Pancreas (tissue), 10 donors: Measurements from ENCODE around the gene JUNB. TPM values are rescaled to one million over a fixed set of nuclear protein-coding genes. Genes with fewer than 3 reads are reported as not detected.

Source experiments
- ATAC-seq, 4 donors: fragments of 200-7000 bp; cut with Tn5 transposase; one replicate each; pipeline versions ENCODE4 v1.8.0 to v1.9.1; 2020; ENCODE audit warnings: mild to moderate bottlenecking in 4 of 4, moderate library complexity in 4 of 4
- DNase-seq, 6 donors: peaks; one replicate each; pipeline ENCODE4 v3.0.0-alpha.2; 2020
- FAIRE-seq: peaks from 2 replicates; lab custom pipeline; 2012; peaks lifted over from hg19 to GRCh38; lab: Jason Lieb, UNC
- H3K27ac ChIP-seq, 4 donors: fragments of 200-600 bp; sonication (generic); 1 replicate in 3 of 4; 2 replicates in 1 of 4; pipeline versions ENCODE4 v1.5.0 to v1.8.0; 2020
- H3K27me3 ChIP-seq, 4 donors: fragments of 200-600 bp; one replicate each; pipeline ENCODE4 v1.8.0; 2021
- H3K36me3 ChIP-seq, 3 donors: fragments of 200-600 bp; sonication (generic) in 1 of 3; one replicate each; pipeline versions ENCODE4 v1.5.0 to v1.8.0; 2020 to 2021
- H3K4me1 ChIP-seq, 3 donors: fragments of 200-600 bp; one replicate each; pipeline ENCODE4 v1.8.0; 2021
- H3K4me3 ChIP-seq, 4 donors: fragments of 200-600 bp; sonication (generic) in 2 of 4; one replicate each; pipeline versions ENCODE4 v1.5.0 to v1.8.0; 2020 to 2021
- H3K9me3 ChIP-seq, 4 donors: fragments of 200-600 bp; one replicate each; pipeline ENCODE4 v1.8.0; 2021
- CTCF ChIP-seq, 4 donors: fragments of 200-600 bp; sonication (generic) in 3 of 4; IDR thresholded peaks; one replicate each; pipeline versions ENCODE4 v1.5.0 to v1.8.0; 2021; ENCODE audit warnings: antibody characterized with exemption in 4 of 4
- WGBS, 2 donors: extraction: QIAGEN DNeasy Blood & Tissue Kit; methylation state at CpG; one replicate each; pipeline ENCODE4 v1.1.7; 2013; 5-methylcytosine and 5-hydroxymethylcytosine counted together
- intact Hi-C, 3 donors: fragments of 100-400 bp; cut with DNase I; formaldehyde crosslinking; loops; one replicate each; pipeline versions ENCODE4 v1.11.1 to v1.14.2; 2022
- polyA plus RNA-seq, 2 donors: library from polyadenylated mRNA; stranded (reverse); fragments of 200-250 nt; gene quantifications; one replicate each; pipeline ENCODE4 v1.2.3, GENCODE V29; 2013
- total RNA-seq, 6 donors: library from RNA; stranded (reverse); fragmentation: NEBNext Ultra II Directional in 4 of 6; extraction: Animal tissue kit (Norgen Biotek cat#: 25700) in 4 of 6; gene quantifications; one replicate each; pipeline versions ENCODE4 v1.2.1 to v1.2.4, GENCODE V29; 2021 to 2023
- donor health status: healthy with polysubstance abuse.
- donor health status: DM: no; HTN: no; CAD: no; lungs with moderate emphysema.
- donor health status: DM: no; HTN: no; CAD: no.
- donor health status: control.
- donor health status: control.
- donor health status: Bipolar disorder and iron deficiency.
- donor health status: DM: yes; HTN: yes; CAD: no.
- donor health status: DM: no; HTN: no; CAD: no.
- donor health status: DM: no; HTN: no; CAD: no.
- donor health status: DM: yes; HTN: yes; CAD: no.

JUNB gene
- total and polyA plus RNA-seq, 8 donors = 41.6 to 206 (median 97.8) TPM

DNA sequence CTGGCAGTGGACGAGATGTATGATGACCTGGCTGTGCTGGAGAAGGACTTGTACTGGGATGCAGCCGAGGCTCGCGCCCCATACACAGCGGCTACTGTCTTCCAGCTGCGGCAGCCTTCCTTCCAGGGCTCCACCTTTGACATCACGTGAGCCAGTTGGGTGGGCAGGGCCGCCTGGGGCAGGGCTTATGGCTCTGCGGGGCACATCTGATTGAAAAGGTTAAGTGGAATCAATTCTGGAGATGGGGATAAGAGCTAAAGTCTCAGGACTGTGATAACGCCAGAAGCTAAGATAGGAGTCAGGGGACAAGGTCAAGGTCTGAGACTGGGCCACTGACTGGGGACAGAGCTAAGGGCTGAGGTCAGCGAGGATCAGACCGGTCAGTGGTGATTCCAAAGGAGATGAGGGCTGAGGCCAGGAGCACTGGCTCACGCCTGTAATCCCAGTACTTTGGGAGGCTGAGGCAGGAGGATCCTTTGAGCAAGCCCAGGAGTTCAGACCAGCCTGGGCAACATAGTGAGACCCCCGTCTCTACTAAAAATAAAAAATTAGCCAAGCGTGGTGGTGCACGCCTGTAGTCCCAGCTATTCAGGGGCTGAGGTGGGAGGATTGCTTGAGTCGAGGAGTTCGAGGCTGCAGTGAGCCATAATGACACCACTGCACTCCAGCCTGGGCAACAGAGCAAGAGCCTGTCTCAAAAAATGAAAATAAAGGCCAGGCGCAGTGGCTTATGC lies 35.0 kb upstream of the JUNB start:
- FAIRE-seq (no peak), DNase-seq (no peak), ATAC-seq (no peak)
- 66 to 69% methylated on average over 19 of the region's 19 CpGs for WGBS, 2 donors
- Histone ChIP-seq H3K9me3 (no peaks in the 10 kb centered on the region), H3K27me3 (no peaks in the 10 kb centered on the region), H3K27ac (no peak overlapping the region), H3K4me3 (no peak overlapping the region), H3K4me1 (no peaks in the 10 kb centered on the region), H3K36me3 (no peaks in the 10 kb centered on the region)
- intact Hi-C loops = loop anchor here in 1 of 3 donors (10.0 kb wide), 1 partner anchor 88 kb away; no protein-coding TSS in a partner anchor
- TF ChIP-seq CTCF (IDR thresholded peaks at IDR 0.05) = no peak

DNA sequence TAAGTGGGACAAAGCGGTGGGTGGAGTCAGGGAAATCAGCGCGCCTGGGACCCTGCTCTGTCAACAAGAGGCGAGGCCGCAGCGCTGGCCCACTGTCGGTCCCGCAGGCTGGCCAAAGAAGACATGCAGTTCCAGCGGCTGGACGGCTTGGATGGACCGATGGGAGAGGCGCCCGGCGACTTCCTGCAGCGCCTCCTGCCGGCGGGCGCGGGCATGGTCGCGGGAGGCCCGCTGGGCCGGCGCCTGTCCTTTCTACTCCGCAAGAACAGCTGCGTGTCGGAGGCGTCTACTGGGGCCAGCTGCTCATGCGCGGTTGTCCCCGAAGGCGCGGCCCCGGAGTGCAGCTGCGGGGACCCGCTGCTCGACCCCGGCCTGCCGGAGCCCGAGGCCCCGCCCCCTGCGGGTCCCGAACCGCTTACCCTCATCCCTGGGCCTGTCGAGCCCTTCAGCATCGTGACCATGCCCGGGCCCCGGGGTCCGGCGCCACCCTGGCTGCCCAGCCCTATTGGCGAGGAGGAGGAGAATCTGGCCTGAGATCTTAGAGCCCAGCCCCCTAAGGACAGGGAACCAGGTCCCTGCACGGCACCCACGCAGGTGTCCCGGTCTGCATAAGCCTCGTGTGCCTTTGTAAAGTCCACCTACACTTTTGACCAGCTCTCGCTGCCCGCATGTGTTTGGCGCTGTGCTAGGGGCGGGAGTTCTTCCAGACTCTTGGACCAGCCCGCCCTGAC lies 33.6 kb upstream of the JUNB start:
- ATAC-seq (peak; percentile 86 to 91 (median 90)), DNase-seq (peak; percentile 53 to 88 (median 78)), FAIRE-seq (no peak)
- WGBS, 2 donors = 3 to 4% methylated on average over 47 to 60 of the region's 60 CpGs
- Histone ChIP-seq H3K4me3 (peak overlapping the region in 3 of 4 donors; percentile 1 to 38 (median 23)), H3K36me3 (peaks cover 0 to 2% (median 0%) of the 10 kb centered on the region in 3 donors), H3K27me3 (no peaks in the 10 kb centered on the region), H3K9me3 (no peaks in the 10 kb centered on the region), H3K4me1 (no peaks in the 10 kb centered on the region), H3K27ac (no peak overlapping the region)
- TF ChIP-seq CTCF (IDR thresholded peaks at IDR 0.05) = peak; percentile 81 to 96 (median 92)
- intact Hi-C loops = loop anchor here in 1 of 3 donors (10.0 kb wide), 1 partner anchor 87 kb away; no protein-coding TSS in a partner anchor

DNA sequence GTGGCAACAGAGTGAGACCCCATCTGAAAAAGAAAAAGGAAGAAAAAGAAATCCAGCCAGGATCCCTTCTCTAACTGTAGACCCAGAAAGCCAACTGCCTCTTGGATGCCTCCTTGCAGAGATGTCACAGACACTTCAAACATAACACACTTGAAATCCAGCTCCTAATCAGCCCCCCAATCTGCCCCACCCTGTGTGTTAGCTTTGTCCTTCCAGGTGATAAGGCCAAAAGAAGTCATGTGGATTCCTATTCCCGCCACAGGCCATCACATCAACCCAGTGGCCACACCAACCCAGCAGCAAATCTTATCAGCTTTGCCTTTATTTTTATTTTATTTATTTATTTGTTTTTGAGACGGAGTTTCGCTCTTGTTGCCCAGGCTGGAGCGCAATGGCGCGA lies 31.6 kb upstream of the JUNB start:
- H3K27ac ChIP-seq = no peak overlapping the region
- H3K4me1 ChIP-seq = no peaks in the 10 kb centered on the region
- WGBS, 2 donors = 82 to 87% methylated on average over 6 of the region's 6 CpGs
- DNase-seq (no peak), ATAC-seq (no peak), FAIRE-seq (no peak)
- intact Hi-C loops = loop anchor here in 2 of 3 donors (5.0 to 10.0 kb wide), 3 partner anchors 38 to 85 kb away; no protein-coding TSS in a partner anchor
- peaks cover 0 to 15% (median 7%) of the 10 kb centered on the region in 3 donors for H3K36me3 ChIP-seq
- H3K9me3 ChIP-seq = no peaks in the 10 kb centered on the region
- no peak overlapping the region for H3K4me3 ChIP-seq
- TF ChIP-seq CTCF (IDR thresholded peaks at IDR 0.05) = no peak
- H3K27me3 ChIP-seq = no peaks in the 10 kb centered on the region

DNA sequence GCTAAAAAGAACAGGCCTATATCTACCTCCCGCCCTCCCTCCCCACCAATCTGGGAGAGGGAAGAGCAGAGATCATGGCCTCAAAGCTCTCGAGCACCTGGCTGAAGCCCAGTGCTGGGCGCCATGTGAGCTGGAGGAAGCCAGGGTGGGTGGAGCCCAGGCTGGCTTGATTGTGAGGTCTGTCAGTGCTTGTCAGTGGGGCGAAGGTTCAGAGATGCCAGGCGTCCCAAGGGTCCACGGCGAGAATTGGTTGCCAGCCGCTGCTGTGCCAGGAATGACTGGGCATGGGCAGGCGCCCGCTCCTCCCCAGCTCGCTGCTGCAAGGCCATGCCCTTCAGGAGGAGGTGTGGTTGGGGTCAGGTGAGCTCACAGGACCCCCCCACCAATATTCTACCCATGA lies 28.2 kb upstream of the JUNB start:
- H3K4me3 ChIP-seq = no peak overlapping the region
- no peak overlapping the region for H3K27ac ChIP-seq
- intact Hi-C loops = loop anchor here in 1 of 3 donors (5.0 kb wide), 2 partner anchors 34 to 79 kb away; no protein-coding TSS in a partner anchor
- H3K4me1 ChIP-seq = no peaks in the 10 kb centered on the region
- DNase-seq (no peak), ATAC-seq (no peak), FAIRE-seq (no peak)
- 91 to 93% methylated on average over 11 of the region's 11 CpGs for WGBS, 2 donors
- TF ChIP-seq CTCF (IDR thresholded peaks at IDR 0.05) = no peak
- H3K9me3 ChIP-seq = no peaks in the 10 kb centered on the region
- H3K36me3 ChIP-seq = peaks cover 0 to 25% (median 19%) of the 10 kb centered on the region in 3 donors
- H3K27me3 ChIP-seq = no peaks in the 10 kb centered on the region
